ELR (cell line): ENCODE results near the gene ERVH48-1.
"Not testable (repeated sequence)": the region's sequence is repeated elsewhere in the genome, so short reads cannot be mapped to it uniquely, and the experiment has no call there.

Experiments
- DNase-seq: peaks from one replicate; pipeline ENCODE4 v3.0.0-alpha.2; 2015; ENCODE audit warnings: low read depth

Gene ERVH48-1

GRCh38 chr21:42925114-42925926, at the start of gene ERVH48-1:
Gene ERVH48-1, minus strand, starts transcription at chr21:42925630. Its CDS starts 6,624 bp downstream, at chr21:42919006.
- DNase-seq, result no peak

GRCh38 chr21:42973991-42974831, 48.8 kb upstream of the ERVH48-1 start, which contains the start of gene PKNOX1:
Gene PKNOX1, plus strand, starts transcription at chr21:42974562. Its CDS starts 29,820 bp downstream, at chr21:43004382.
- DNase-seq, result peak; percentile 99

DNA sequence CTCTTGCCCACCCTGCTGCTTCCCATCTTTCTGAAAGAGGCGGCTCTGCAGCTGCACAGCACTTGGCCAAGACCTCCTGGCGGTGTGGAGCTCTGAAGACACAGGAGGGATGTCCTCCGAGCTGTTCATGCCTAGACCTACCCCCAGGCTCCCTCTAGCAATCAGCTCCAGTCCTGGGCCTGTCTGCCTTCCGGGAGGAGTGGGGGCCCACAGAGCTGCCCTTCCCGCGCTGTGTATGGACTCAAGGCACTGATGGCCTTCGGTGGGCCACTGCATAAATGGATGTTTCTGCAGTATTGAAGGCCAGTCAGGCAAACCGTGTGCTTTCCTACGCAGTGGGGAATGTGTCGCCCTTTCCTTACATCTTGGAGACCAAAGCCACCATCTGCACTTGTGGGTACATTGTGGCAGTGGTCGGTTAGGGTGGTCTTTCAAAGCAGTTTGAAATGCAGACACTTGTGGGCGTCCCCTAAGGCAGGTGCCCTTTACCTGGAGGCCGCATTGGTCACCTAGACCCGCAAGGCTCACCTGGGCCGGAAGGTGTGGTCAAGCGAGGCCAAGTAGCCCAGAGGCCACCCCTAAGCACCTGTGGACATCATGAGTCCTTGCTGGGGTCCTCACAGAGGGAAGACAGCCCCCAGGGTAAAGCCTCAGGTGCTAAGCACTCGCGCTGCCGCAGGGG, 48.0 kb upstream of the ERVH48-1 start:
- DNase-seq, result no peak

GRCh38 chr21:42971897-42972275, 46.5 kb upstream of the ERVH48-1 start:
- DNase-seq, result no peak

GRCh38 chr21:42970946-42971653, 45.7 kb upstream of the ERVH48-1 start:
- no peak for DNase-seq

DNA sequence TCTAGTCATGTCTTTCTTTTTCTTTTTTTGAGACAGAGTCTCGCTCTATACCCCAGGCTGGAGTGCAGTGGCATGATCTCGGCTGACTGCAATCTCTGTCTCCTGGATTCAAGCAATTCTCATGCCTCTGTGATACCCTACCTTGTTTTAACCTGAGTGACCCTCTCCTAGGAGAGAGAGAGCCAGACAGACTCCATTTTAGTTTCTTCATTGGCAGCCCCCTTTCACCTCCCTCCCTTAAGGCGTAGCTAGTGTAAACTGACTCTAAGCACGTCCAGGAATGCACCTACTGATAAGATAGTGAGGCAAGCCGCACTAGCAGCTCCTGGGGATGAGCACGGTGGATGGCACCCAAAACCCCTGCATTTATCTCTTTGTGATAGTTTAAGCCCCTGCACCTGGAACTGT, 43.8 kb upstream of the ERVH48-1 start:
- DNase-seq, result no peak

DNA sequence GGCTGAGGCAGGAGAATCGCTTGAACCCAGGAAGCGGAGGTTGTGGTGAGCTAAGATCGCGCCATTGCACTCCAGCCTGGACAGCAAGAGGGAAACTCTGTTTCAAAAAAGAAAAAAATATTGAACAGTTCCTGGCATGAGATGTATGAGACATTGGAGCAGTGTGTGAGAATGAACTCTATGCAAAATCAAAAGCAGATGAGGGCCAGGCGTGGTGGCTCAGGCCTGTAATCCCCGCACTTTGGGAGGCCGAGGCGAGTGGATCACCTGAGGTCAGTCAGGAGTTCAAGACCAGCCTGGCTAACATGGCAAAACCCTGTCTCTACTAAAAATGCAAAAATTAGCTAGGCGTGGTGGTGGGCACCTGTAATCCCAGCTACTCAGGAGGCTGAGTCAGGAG, 42.2 kb upstream of the ERVH48-1 start:
- not testable (repeated sequence) for DNase-seq

- no peak for DNase-seq
These were observed 39.8 kb upstream of the ERVH48-1 start for GRCh38 chr21:42965211-42965560.

DNA sequence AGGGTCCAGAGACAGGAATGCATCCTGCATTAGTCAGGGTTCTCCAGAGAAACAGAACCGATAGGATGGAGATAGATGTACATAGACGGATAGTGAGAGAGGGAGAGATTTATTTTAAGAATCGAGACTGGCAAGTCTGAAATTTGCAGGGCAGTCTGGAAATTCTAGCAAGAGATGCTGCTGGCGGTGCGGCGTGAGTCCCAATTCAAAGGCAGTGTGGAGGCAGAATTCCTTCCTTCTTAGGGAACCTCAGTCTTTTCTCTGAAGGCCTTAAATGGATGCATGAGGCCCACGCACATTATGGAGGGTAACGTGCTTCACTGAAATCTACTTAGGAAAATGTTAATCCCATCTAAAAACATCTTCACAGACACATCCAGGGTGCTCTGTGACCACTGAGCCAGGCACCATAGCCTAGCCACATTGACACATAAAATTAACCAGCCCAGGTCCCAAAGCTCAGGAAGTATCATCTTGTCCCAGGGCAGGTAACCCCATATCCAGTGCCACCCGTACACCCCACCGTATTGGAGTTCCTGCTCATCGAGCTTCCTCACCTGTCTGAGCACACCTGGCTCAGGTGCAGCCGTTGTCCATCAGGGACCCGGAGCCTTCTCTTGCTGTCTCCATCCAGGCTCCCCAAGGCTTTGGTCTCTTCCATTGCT, 39.2 kb upstream of the ERVH48-1 start:
- DNase-seq, result no peak

- DNase-seq, result no peak
These were observed 38.7 kb upstream of the ERVH48-1 start for GRCh38 chr21:42964086-42964485.

- DNase-seq, result no peak
These were observed 37.1 kb upstream of the ERVH48-1 start for GRCh38 chr21:42962380-42963007.

GRCh38 chr21:42959728-42960127, 34.3 kb upstream of the ERVH48-1 start:
- DNase-seq, result no peak

GRCh38 chr21:42958122-42958521, 32.7 kb upstream of the ERVH48-1 start:
- not testable (repeated sequence) for DNase-seq

DNA sequence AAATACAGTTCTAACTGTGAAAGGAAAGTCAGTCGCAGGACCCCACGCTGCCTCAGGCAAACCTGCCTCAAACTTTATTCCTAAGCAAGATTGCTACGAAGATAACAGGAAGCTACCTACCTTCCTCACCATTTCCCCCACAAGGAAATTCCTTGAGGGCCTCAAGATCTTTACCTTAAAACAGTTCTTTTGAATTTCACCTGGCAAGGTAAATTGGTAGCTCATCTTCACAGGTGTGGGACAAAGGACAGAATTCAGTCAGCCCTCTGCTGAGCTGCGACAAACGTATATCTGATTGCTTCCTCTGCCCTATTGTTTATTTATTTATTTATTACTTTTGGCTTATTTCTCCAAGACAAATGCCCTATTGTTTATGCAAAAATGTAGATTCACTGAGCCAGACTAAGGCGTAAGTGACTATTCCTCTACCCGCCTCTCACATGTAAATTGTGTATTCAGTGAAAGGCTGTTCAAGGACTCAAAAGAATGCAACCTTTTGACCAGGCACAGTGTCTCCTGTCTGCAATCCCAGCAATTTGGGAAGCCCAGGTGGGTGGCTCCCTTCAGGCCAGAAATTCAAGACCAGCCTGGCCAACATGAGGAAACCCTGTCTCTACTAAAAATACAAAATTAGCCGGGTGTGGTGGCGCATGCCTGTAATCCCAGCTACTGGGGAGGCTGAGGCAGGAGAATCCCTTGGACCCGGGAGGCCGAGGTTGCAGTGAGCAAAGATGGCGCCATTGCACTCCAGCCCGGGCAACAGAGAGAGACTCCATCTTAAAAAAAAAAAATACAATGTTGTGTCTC, 31.6 kb upstream of the ERVH48-1 start:
- no peak for DNase-seq

DNA sequence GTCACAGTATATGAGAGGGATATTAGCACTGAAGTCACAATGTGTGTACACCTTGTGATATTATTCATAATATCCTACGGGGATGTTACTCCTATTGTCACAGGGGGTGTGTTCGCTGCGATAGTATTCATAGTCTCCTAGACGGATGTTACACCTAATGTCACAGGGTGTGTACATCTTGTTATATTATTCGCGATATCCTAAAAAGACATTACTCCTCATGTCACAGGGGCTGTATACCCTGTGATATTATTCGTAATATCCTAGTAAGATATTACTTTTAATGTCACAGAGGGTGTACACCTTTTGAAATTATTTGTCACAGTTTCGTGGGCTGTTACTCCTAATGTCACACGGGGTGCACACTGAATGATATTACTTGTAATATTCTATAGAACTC, 25.8 kb upstream of the ERVH48-1 start:
- DNase-seq, result not testable (repeated sequence)

- DNase-seq, result not testable (repeated sequence)
These were observed 23.8 kb upstream of the ERVH48-1 start for GRCh38 chr21:42949094-42949755.

DNA sequence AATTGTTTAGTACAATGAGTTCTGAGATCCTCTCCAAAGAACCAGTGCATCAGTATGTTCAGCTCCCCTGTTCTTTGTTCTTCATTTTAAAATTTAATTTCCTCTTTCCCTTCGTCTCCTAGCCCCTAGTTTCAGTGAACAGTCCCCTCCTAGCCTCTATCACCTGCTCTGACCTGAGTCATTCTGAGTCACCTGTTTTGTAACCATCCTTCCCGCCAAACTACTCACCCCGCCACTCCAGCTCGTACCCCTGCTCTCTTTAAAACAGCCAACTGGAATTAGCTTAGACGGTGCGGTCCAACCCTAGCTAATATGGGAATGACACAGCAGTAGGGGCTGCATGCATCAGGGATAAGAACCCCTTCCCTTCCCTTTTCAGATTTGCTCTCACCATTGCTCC, 16.8 kb upstream of the ERVH48-1 start:
- DNase-seq, result no peak

GRCh38 chr21:42941696-42942085, 16.3 kb upstream of the ERVH48-1 start:
- no peak for DNase-seq
